H9 (cell line): Measurements from ENCODE around the gene CMSS1. TPM values are rescaled to one million over a fixed set of nuclear protein-coding genes. Genes with fewer than 3 reads are reported as not detected.

Source experiments
- DNase-seq: peaks from one replicate; pipeline ENCODE4 v3.0.0-alpha.2; 2017
- H2AFZ ChIP-seq: one replicate; pipeline ENCODE4 v1.6.1; 2013; ENCODE audit warnings: mild to moderate bottlenecking, low read length, control low read depth, moderate library complexity
- H2AK5ac ChIP-seq: 2 replicates; pipeline ENCODE4 v1.6.1; 2013; ENCODE audit warnings: low read length, control low read depth, mixed read lengths; ENCODE audit not compliant: insufficient read length
- H2BK120ac ChIP-seq: one replicate; pipeline ENCODE4 v1.6.1; 2013; ENCODE audit warnings: low read depth, mild to moderate bottlenecking, low read length, control low read depth, inconsistent platforms; ENCODE audit not compliant: poor library complexity, severe bottlenecking
- H2BK12ac ChIP-seq: 2 replicates; pipeline ENCODE4 v1.6.1; 2013; ENCODE audit warnings: low read length, control low read depth, mixed read lengths, low read depth; ENCODE audit not compliant: insufficient read length
- H2BK15ac ChIP-seq: 2 replicates; pipeline ENCODE4 v1.6.1; 2013; ENCODE audit warnings: low read depth, low read length, control low read depth
- H2BK20ac ChIP-seq: one replicate; pipeline ENCODE4 v1.6.1; 2013; ENCODE audit warnings: low read depth, mild to moderate bottlenecking, low read length, control low read depth, inconsistent platforms; ENCODE audit not compliant: poor library complexity, severe bottlenecking
- H2BK5ac ChIP-seq: 2 replicates; pipeline ENCODE4 v1.6.1; 2013; ENCODE audit warnings: low read length, control low read depth, mixed read lengths; ENCODE audit not compliant: insufficient read length
- H3K14ac ChIP-seq: 2 replicates; pipeline ENCODE4 v1.6.1; 2013; ENCODE audit warnings: low read length, control low read depth; ENCODE audit not compliant: insufficient read depth
- H3K18ac ChIP-seq: 2 replicates; pipeline ENCODE4 v1.6.1; 2013; ENCODE audit warnings: low read depth, mild to moderate bottlenecking, mixed read lengths, low read length, control low read depth; ENCODE audit not compliant: insufficient read length
- H3K23ac ChIP-seq: 2 replicates; pipeline ENCODE4 v1.6.1; 2013; ENCODE audit warnings: low read length, control low read depth, mixed read lengths, low read depth; ENCODE audit not compliant: insufficient read length
- H3K23me2 ChIP-seq: 2 replicates; pipeline ENCODE4 v1.6.1; 2013; ENCODE audit warnings: low read depth, mild to moderate bottlenecking, mixed read lengths, low read length, control low read depth; ENCODE audit not compliant: insufficient read length, poor library complexity, severe bottlenecking
- H3K27ac ChIP-seq: 2 replicates; pipeline ENCODE4 v1.5.1; 2013; ENCODE audit warnings: low read length, control low read depth, mixed read lengths, low read depth; ENCODE audit not compliant: insufficient read length
- H3K27me3 ChIP-seq: 2 replicates; pipeline ENCODE4 v1.6.1; 2013; ENCODE audit warnings: low read length, control low read depth, inconsistent platforms; ENCODE audit not compliant: insufficient read depth
- H3K4ac ChIP-seq: 2 replicates; pipeline ENCODE4 v1.6.1; 2013; ENCODE audit warnings: low read depth, mild to moderate bottlenecking, control low read depth, inconsistent platforms, low read length, moderate library complexity
- H3K4me1 ChIP-seq: 2 replicates; pipeline ENCODE4 v1.6.1; 2013; ENCODE audit warnings: low read length, control low read depth, inconsistent platforms; ENCODE audit not compliant: insufficient read depth
- H3K4me2 ChIP-seq: 2 replicates; pipeline ENCODE4 v1.6.1; 2013; ENCODE audit warnings: low read length, control low read depth, mixed read lengths; ENCODE audit not compliant: insufficient read length, insufficient read depth
- H3K56ac ChIP-seq: 2 replicates; pipeline ENCODE4 v1.6.1; 2013; ENCODE audit warnings: low read depth, mild to moderate bottlenecking, mixed read lengths, low read length, control low read depth; ENCODE audit not compliant: insufficient read length
- H3K79me1 ChIP-seq: 2 replicates; pipeline ENCODE4 v1.6.1; 2013; ENCODE audit warnings: low read depth, mild to moderate bottlenecking, moderate library complexity, low read length, control low read depth, inconsistent platforms; ENCODE audit not compliant: insufficient read depth, poor library complexity, severe bottlenecking
- H3K79me2 ChIP-seq: 2 replicates; pipeline ENCODE4 v1.6.1; 2013; ENCODE audit warnings: low read length, control low read depth, inconsistent platforms; ENCODE audit not compliant: insufficient read depth
- H3K9ac ChIP-seq: 2 replicates; pipeline ENCODE4 v1.6.1; 2013; ENCODE audit warnings: low read length, control low read depth, mixed read lengths; ENCODE audit not compliant: insufficient read length; ENCODE audit errors: extremely low read depth
- H3K9me3 ChIP-seq: one replicate; pipeline ENCODE4 v1.6.1; 2013; ENCODE audit warnings: low read depth, low read length, inconsistent platforms; ENCODE audit not compliant: control insufficient read depth
- H3T11ph ChIP-seq: one replicate; pipeline ENCODE4 v1.6.1; 2013; ENCODE audit warnings: mild to moderate bottlenecking, low read length, control low read depth, inconsistent platforms
- H4K20me1 ChIP-seq: one replicate; pipeline ENCODE4 v1.6.1; 2013; ENCODE audit not compliant: control insufficient read depth, insufficient read length, insufficient read depth
- H4K5ac ChIP-seq: 2 replicates; pipeline ENCODE4 v1.6.1; 2013; ENCODE audit warnings: low read depth, mild to moderate bottlenecking, mixed read lengths, low read length, control low read depth; ENCODE audit not compliant: insufficient read length
- H4K8ac ChIP-seq: replicated peaks from 2 replicates; pipeline ENCODE4 v1.6.1; 2013; ENCODE audit warnings: low read length, control low read depth, mixed read lengths, low read depth; ENCODE audit not compliant: insufficient read length
- H4K91ac ChIP-seq: 2 replicates; pipeline ENCODE4 v1.6.1; 2013; ENCODE audit warnings: low read depth, mild to moderate bottlenecking, moderate library complexity, mixed read lengths, low read length, control low read depth; ENCODE audit not compliant: insufficient read length
- H3K27ac Mint-ChIP-seq, 3 experiments: 2 replicates in 2 of 3; 3 replicates in 1 of 3; pipeline ENCODE4 v1.8.0; 2020 to 2021; ENCODE audit warnings: mixed read lengths in 3 of 3, mild to moderate bottlenecking in 1 of 3, moderate library complexity in 1 of 3
- H3K27me3 Mint-ChIP-seq: 2 replicates; pipeline ENCODE4 v1.8.0; 2021; ENCODE audit warnings: low read depth, mild to moderate bottlenecking, moderate library complexity, mixed read lengths
- H3K36me3 Mint-ChIP-seq, 3 experiments: 2 replicates in 2 of 3; 3 replicates in 1 of 3; pipeline ENCODE4 v1.8.0; 2020 to 2021; ENCODE audit warnings: low read depth in 3 of 3, mixed read lengths in 3 of 3; ENCODE audit not compliant: insufficient read depth in 1 of 3
- H3K4me1 Mint-ChIP-seq, 2 experiments: 2 replicates each; pipeline ENCODE4 v1.8.0; 2020; ENCODE audit warnings: mixed read lengths in 2 of 2
- H3K4me3 Mint-ChIP-seq, 2 experiments: 2 replicates in 1 of 2; 3 replicates in 1 of 2; pipeline ENCODE4 v1.8.0; 2020 to 2021; ENCODE audit warnings: mild to moderate bottlenecking in 2 of 2, mixed read lengths in 2 of 2, moderate library complexity in 1 of 2
- H3K9me3 Mint-ChIP-seq, 2 experiments: 2 replicates in 1 of 2; 3 replicates in 1 of 2; pipeline ENCODE4 v1.8.0; 2020; ENCODE audit warnings: mild to moderate bottlenecking in 2 of 2, mixed read lengths in 2 of 2, moderate library complexity in 1 of 2
- WGBS: extraction: QIAGEN DNeasy Blood & Tissue Kit; methylation state at CpG from one replicate; pipeline ENCODE4 v1.1.7; 2013; ENCODE audit warnings: missing lambda C conversion rate, low lambda C conversion rate, mixed read lengths; ENCODE audit not compliant: insufficient read length; ENCODE audit errors: extremely low coverage; 5-methylcytosine and 5-hydroxymethylcytosine counted together
- total RNA-seq: library from RNA; stranded (reverse); gene quantifications from 2 replicates; pipeline ENCODE4 v1.2.1, GENCODE V29; 2021
- TF ChIP-seq, protein P1 (sequence below): fragments of 200-600 bp; sonication (generic); conservative IDR thresholded peaks from 3 replicates; pipeline ENCODE4 v1.8.0; 2021; ENCODE audit warnings: antibody characterized with exemption, mild to moderate bottlenecking

Gene CMSS1
- total RNA-seq, 1 experiment from 2014 or later: 61.8 TPM

DNA sequence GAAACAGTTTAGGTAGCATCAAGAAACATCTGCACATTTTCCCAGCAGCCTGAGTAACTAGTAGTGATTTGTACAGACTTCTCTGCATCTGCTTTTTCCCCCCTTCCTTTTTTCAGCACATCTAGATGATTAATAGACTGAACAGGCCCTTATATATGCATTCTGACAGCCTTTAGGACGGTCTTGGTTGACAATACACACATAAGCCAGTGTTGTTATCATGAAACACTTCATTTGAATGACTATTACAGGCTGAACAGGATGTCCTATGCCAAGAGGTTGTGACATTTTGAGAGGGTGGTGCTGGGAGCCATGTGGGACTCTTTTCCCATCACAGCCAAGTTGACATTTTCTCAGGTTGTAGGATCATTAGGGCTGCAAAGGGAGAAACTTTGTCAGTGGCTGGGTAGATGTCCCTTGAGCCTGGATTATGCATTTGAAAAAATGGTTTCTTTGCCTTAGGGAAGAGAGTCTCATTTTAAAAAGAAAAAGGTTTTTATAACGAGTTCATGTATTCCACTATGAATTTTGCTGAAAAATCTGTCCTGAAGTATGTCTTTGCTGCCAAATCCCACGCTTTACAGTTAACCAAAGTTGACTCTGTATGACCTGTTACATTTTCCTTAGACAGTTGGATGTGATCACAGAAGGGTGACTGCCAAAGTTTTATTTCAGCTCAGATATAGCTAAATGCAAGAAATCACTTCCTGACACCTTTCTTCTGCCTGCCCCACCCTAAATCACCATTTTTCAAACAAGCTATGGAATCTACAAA, 223.0 kb downstream of the CMSS1 start:
- H3K9ac ChIP-seq: peak overlapping the region; percentile 9
- H3T11ph ChIP-seq: no peak overlapping the region
- Mint-ChIP-seq H3K27ac (peak overlapping the region in 1 of 3 experiments; percentile 46; a peak in 1 of 7 replicates), H3K36me3 (no peaks in the 10 kb centered on the region), H3K4me1 (peaks cover 11 to 15% of the 10 kb centered on the region in 2 experiments), H3K9me3 (no peaks in the 10 kb centered on the region), H3K4me3 (no peak overlapping the region), H3K27me3 (no peaks in the 10 kb centered on the region)
- no peak overlapping the region for H2AK5ac ChIP-seq
- peaks cover under 1% of the 10 kb centered on the region; the same call in 1 of the 2 replicates for H3K4me1 ChIP-seq
- H2BK15ac ChIP-seq: no peak overlapping the region
- H4K91ac ChIP-seq: no peak overlapping the region
- H2BK120ac ChIP-seq: no peak overlapping the region
- H4K20me1 ChIP-seq: no peaks in the 10 kb centered on the region
- no peak overlapping the region for H3K27ac ChIP-seq
- WGBS: no CpG with 5 or more reads among the region's 3 CpGs
- no peak overlapping the region for H3K4ac ChIP-seq
- H2BK20ac ChIP-seq: no peak overlapping the region
- no peaks in the 10 kb centered on the region for H3K9me3 ChIP-seq
- no peak overlapping the region for H3K56ac ChIP-seq
- H3K79me1 ChIP-seq: no peaks in the 10 kb centered on the region
- H3K79me2 ChIP-seq: no peaks in the 10 kb centered on the region
- no peak overlapping the region for H4K8ac ChIP-seq
- no peaks in the 10 kb centered on the region for H3K23me2 ChIP-seq
- DNase-seq: no peak
- no peak overlapping the region for H3K18ac ChIP-seq
- TF ChIP-seq, protein P1, sequence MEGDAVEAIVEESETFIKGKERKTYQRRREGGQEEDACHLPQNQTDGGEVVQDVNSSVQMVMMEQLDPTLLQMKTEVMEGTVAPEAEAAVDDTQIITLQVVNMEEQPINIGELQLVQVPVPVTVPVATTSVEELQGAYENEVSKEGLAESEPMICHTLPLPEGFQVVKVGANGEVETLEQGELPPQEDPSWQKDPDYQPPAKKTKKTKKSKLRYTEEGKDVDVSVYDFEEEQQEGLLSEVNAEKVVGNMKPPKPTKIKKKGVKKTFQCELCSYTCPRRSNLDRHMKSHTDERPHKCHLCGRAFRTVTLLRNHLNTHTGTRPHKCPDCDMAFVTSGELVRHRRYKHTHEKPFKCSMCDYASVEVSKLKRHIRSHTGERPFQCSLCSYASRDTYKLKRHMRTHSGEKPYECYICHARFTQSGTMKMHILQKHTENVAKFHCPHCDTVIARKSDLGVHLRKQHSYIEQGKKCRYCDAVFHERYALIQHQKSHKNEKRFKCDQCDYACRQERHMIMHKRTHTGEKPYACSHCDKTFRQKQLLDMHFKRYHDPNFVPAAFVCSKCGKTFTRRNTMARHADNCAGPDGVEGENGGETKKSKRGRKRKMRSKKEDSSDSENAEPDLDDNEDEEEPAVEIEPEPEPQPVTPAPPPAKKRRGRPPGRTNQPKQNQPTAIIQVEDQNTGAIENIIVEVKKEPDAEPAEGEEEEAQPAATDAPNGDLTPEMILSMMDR: no peak
- no peak overlapping the region for H2AFZ ChIP-seq
- H3K4me2 ChIP-seq: no peak overlapping the region
- H3K27me3 ChIP-seq: no peaks in the 10 kb centered on the region
- H2BK12ac ChIP-seq: no peak overlapping the region
- H3K23ac ChIP-seq: no peak overlapping the region
- no peak overlapping the region for H4K5ac ChIP-seq
- no peak overlapping the region for H3K14ac ChIP-seq
- no peak overlapping the region for H2BK5ac ChIP-seq
